ENCODE data around the gene GRIN2C. TPM values are rescaled to one million over a fixed set of nuclear protein-coding genes. Genes with fewer than 3 reads are reported as not detected.

Gene GRIN2C
- total RNA-seq, 2 donors from 2014 or later: 0.42 to 1.4 TPM

GRCh38 chr17:74831444-74832146 is 28.1 kb downstream of the GRIN2C start:
- no peaks in the 10 kb centered on the region for H3K27me3 ChIP-seq (replicated peaks; ENCODE audit: insufficient read depth)
- H3K36me3 ChIP-seq: no peaks in the 10 kb centered on the region
- H3K9me3 ChIP-seq: no peaks in the 10 kb centered on the region
- DNase-seq (ENCODE audit: low spot score) (no peak), ATAC-seq (ENCODE audit: insufficient number of reproducible peaks, low FRiP score, low read depth) (no peak)
- H3K4me1 ChIP-seq (ENCODE audit: control insufficient read depth in 1 of 2, low read depth in 2 of 2): no peaks in the 10 kb centered on the region
- H3K27ac ChIP-seq: no peak overlapping the region
- TF ChIP-seq CTCF (IDR thresholded peaks at IDR 0.05): no peak
- H3K4me3 ChIP-seq: no peak overlapping the region

- H3K4me1 ChIP-seq (ENCODE audit: control insufficient read depth in 1 of 2, low read depth in 2 of 2): no peaks in the 10 kb centered on the region
- no peak overlapping the region for H3K4me3 ChIP-seq
- H3K27me3 ChIP-seq (replicated peaks; ENCODE audit: insufficient read depth): no peaks in the 10 kb centered on the region
- no peak for TF ChIP-seq CTCF (IDR thresholded peaks at IDR 0.05)
- H3K27ac ChIP-seq: no peak overlapping the region
- H3K9me3 ChIP-seq: no peaks in the 10 kb centered on the region
- ATAC-seq (ENCODE audit: insufficient number of reproducible peaks, low FRiP score, low read depth) (no peak), DNase-seq (ENCODE audit: low spot score) (no peak)
- no peaks in the 10 kb centered on the region for H3K36me3 ChIP-seq
Observed at GRCh38 chr17:74830861-74831260, 28.8 kb downstream of the GRIN2C start.

GRCh38 chr17:74827800-74828199 is 31.9 kb downstream of the GRIN2C start:
- Histone ChIP-seq H3K9me3 (no peaks in the 10 kb centered on the region), H3K27me3 (replicated peaks; ENCODE audit: insufficient read depth) (no peaks in the 10 kb centered on the region), H3K36me3 (no peaks in the 10 kb centered on the region), H3K4me1 (ENCODE audit: control insufficient read depth in 1 of 2, low read depth in 2 of 2) (no peaks in the 10 kb centered on the region), H3K27ac (no peak overlapping the region), H3K4me3 (no peak overlapping the region)
- no peak for DNase-seq (ENCODE audit: low spot score)
- no peak for ATAC-seq (ENCODE audit: insufficient number of reproducible peaks, low FRiP score, low read depth)
- TF ChIP-seq CTCF (IDR thresholded peaks at IDR 0.05): no peak

- no peak for TF ChIP-seq CTCF (IDR thresholded peaks at IDR 0.05)
Observed at GRCh38 chr17:74825952-74826719, 33.5 kb downstream of the GRIN2C start.

GRCh38 chr17:74824961-74825627 is 34.6 kb downstream of the GRIN2C start:
- Histone ChIP-seq H3K4me3 (no peak overlapping the region), H3K9me3 (no peaks in the 10 kb centered on the region), H3K27me3 (replicated peaks; ENCODE audit: insufficient read depth) (no peaks in the 10 kb centered on the region), H3K4me1 (ENCODE audit: control insufficient read depth in 1 of 2, low read depth in 2 of 2) (no peaks in the 10 kb centered on the region), H3K27ac (no peak overlapping the region), H3K36me3 (peaks cover 10% of the 10 kb centered on the region)
- no peak for TF ChIP-seq CTCF (IDR thresholded peaks at IDR 0.05)
- no peak for ATAC-seq (ENCODE audit: insufficient number of reproducible peaks, low FRiP score, low read depth)
- DNase-seq (ENCODE audit: low spot score): no peak

More at GRCh38 chr17:74825952-74826719, 33.5 kb downstream of the GRIN2C start:
- no peaks in the 10 kb centered on the region for H3K9me3 ChIP-seq
- no peak for ATAC-seq (ENCODE audit: insufficient number of reproducible peaks, low FRiP score, low read depth)
- no peaks in the 10 kb centered on the region for H3K27me3 ChIP-seq (replicated peaks; ENCODE audit: insufficient read depth)
- DNase-seq (ENCODE audit: low spot score): no peak
- H3K27ac ChIP-seq: no peak overlapping the region
- no peak overlapping the region for H3K4me3 ChIP-seq
- no peaks in the 10 kb centered on the region for H3K4me1 ChIP-seq (ENCODE audit: control insufficient read depth in 1 of 2, low read depth in 2 of 2)
- peaks cover under 1% of the 10 kb centered on the region for H3K36me3 ChIP-seq

All from thoracic aorta (tissue), 2 donors.